IgD-negative memory B cell (primary cell): ENCODE data around the gene PAQR5. TPM values are rescaled to one million over a fixed set of nuclear protein-coding genes. Genes with fewer than 3 reads are reported as not detected.
"Not testable (repeated sequence)": the region's sequence is repeated elsewhere in the genome, so short reads cannot be mapped to it uniquely, and the experiment has no call there.

Experiments
- H3K27ac Mint-ChIP-seq, 3 donors: one replicate each; pipeline ENCODE4 v1.8.0; 2020 to 2022; ENCODE audit warnings: mild to moderate bottlenecking in 3 of 3, mixed read lengths in 3 of 3, moderate library complexity in 1 of 3
- H3K27me3 Mint-ChIP-seq: one replicate; pipeline ENCODE4 v1.8.0; 2021; ENCODE audit warnings: mixed read lengths
- H3K36me3 Mint-ChIP-seq: one replicate; pipeline ENCODE4 v1.8.0; 2020; ENCODE audit warnings: mild to moderate bottlenecking, mixed read lengths
- H3K4me1 Mint-ChIP-seq, 3 donors: one replicate each; pipeline ENCODE4 v1.8.0; 2020 to 2022; ENCODE audit warnings: mixed read lengths in 3 of 3, mild to moderate bottlenecking in 1 of 3
- H3K4me3 Mint-ChIP-seq, 4 donors: one replicate each; pipeline ENCODE4 v1.8.0; 2020 to 2022; ENCODE audit warnings: mild to moderate bottlenecking in 4 of 4, mixed read lengths in 4 of 4, moderate library complexity in 3 of 4
- H3K9me3 Mint-ChIP-seq, 3 donors: one replicate each; pipeline ENCODE4 v1.8.0; 2020 to 2021; ENCODE audit warnings: mixed read lengths in 3 of 3, mild to moderate bottlenecking in 1 of 3
- polyA plus RNA-seq: library from polyadenylated mRNA; unstranded; fragments of 300-500 nt; fragmentation: Illumina TruSeq; gene quantifications from one replicate; pipeline ENCODE4 v1.2.3, GENCODE V29; 2021

PAQR5 gene
- polyA plus RNA-seq, 1 donor from 2014 or later: not detected

- Mint-ChIP-seq H3K4me1 (no peaks in the 10 kb centered on the region), H3K27ac (no peak overlapping the region)
Observed at GRCh38 chr15:69380726-69381105, 82.0 kb downstream of the PAQR5 start.

GRCh38 chr15:69382176-69382575 lies 83.5 kb downstream of the PAQR5 start:
- not testable (repeated sequence) for H3K27ac Mint-ChIP-seq, H3K9me3 Mint-ChIP-seq, H3K4me1 Mint-ChIP-seq, H3K36me3 Mint-ChIP-seq, H3K4me3 Mint-ChIP-seq, H3K27me3 Mint-ChIP-seq

More at GRCh38 chr15:69380726-69381105, 82.0 kb downstream of the PAQR5 start:
- H3K36me3 Mint-ChIP-seq: no peaks in the 10 kb centered on the region
- no peaks in the 10 kb centered on the region for H3K9me3 Mint-ChIP-seq
- H3K27me3 Mint-ChIP-seq: peaks cover 2% of the 10 kb centered on the region
- H3K4me3 Mint-ChIP-seq: no peak overlapping the region

GRCh38 chr15:69384066-69384465 lies 85.4 kb downstream of the PAQR5 start:
- H3K27ac Mint-ChIP-seq, H3K4me1 Mint-ChIP-seq, H3K4me3 Mint-ChIP-seq, H3K9me3 Mint-ChIP-seq, H3K27me3 Mint-ChIP-seq, H3K36me3 Mint-ChIP-seq: not testable (repeated sequence)

GRCh38 chr15:69384626-69385598 lies 86.2 kb downstream of the PAQR5 start:
- H3K4me3 Mint-ChIP-seq: no peak overlapping the region
- no peak overlapping the region for H3K27ac Mint-ChIP-seq
- H3K4me1 Mint-ChIP-seq: no peaks in the 10 kb centered on the region
- H3K36me3 Mint-ChIP-seq: no peaks in the 10 kb centered on the region
- H3K27me3 Mint-ChIP-seq: no peaks in the 10 kb centered on the region
- no peaks in the 10 kb centered on the region for H3K9me3 Mint-ChIP-seq

DNA sequence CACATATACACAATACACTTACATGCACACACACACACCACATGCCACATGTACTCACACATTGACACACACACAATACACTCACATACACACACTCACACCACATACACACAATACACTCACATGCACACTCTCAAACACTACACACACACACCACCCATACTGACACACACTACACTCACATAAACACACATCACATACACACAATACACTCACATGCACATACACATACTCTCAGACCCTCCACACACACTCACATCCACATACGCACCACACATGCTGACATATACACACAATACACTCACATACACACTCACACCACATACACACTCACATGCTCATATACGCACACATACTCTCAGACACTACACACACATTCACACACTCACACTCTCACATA lies 87.1 kb downstream of the PAQR5 start:
- Mint-ChIP-seq H3K9me3 (no peaks in the 10 kb centered on the region), H3K27ac (no peak overlapping the region), H3K36me3 (no peaks in the 10 kb centered on the region), H3K4me3 (no peak overlapping the region), H3K4me1 (no peaks in the 10 kb centered on the region), H3K27me3 (no peaks in the 10 kb centered on the region)

DNA sequence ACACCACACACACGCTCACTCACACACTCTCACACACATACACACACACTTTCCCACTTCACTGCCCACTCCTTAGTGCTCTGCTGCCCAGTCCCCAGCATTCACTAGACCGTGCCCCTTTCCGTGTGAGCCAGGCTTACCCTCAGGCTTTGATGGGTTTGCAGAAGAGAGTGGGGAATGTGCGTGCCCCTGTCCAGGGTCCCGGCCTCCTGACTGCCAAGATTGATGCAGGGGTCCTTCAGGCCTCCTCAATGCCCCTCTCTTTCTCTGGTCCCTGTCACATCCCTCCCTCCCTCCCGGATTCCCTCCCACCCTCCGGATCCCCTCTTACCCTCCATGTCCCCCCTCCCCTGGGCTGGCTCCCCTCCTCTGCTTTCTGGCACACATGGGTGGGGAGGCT lies 87.6 kb downstream of the PAQR5 start:
- Mint-ChIP-seq H3K36me3 (no peaks in the 10 kb centered on the region), H3K4me3 (no peak overlapping the region), H3K27me3 (no peaks in the 10 kb centered on the region), H3K4me1 (no peaks in the 10 kb centered on the region), H3K9me3 (no peaks in the 10 kb centered on the region), H3K27ac (no peak overlapping the region)

DNA sequence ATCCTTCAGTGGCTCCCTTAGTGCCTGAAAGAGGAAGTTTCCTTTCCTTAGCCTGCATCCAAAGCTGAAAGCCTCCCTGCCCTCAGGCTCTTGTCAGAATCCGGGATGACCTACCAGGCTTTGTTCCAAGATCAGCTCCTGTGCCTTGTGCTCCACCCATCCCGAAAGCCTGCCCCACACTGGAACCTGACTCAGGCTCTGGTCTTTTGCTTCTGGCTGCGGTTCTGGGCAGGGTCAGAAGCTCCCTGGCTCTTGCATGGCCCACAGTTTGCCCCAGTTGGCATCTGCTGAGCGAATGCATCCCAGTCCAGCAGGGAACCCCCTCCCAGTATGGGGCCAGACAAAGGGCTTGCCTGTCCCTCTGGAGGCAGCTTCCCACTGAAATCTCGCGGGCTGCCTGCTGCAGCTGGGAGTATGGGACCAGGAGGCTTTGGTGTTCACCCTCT lies 89.6 kb downstream of the PAQR5 start:
- H3K9me3 Mint-ChIP-seq: no peaks in the 10 kb centered on the region
- H3K27me3 Mint-ChIP-seq: no peaks in the 10 kb centered on the region
- H3K27ac Mint-ChIP-seq: no peak overlapping the region

DNA sequence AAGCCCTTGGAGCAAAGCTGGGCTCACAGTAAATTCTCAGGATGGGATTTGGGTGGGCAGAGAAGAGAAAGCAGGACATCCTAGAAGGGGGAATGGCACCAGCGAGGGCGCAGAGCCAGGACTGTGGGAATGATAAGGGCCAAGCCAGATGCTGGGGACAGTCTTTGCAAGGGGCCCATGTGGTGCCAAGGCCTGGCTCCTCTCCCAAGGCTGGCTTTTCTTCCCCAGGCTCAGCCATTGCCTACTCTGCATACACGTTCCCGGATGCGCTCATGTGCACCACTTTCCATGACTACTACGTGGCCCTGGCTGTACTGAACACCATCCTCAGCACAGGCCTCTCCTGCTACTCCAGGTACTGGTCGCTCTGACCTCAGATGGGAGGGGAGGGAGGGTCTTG lies 90.7 kb downstream of the PAQR5 start:
- peaks cover 0 to 2% (median 2%) of the 10 kb centered on the region in 3 donors for H3K4me1 Mint-ChIP-seq
- no peaks in the 10 kb centered on the region for H3K36me3 Mint-ChIP-seq

More for the DNA sequence above, 89.6 kb downstream of the PAQR5 start:
- no peaks in the 10 kb centered on the region for H3K4me1 Mint-ChIP-seq
- H3K4me3 Mint-ChIP-seq: no peak overlapping the region
- no peaks in the 10 kb centered on the region for H3K36me3 Mint-ChIP-seq

DNA sequence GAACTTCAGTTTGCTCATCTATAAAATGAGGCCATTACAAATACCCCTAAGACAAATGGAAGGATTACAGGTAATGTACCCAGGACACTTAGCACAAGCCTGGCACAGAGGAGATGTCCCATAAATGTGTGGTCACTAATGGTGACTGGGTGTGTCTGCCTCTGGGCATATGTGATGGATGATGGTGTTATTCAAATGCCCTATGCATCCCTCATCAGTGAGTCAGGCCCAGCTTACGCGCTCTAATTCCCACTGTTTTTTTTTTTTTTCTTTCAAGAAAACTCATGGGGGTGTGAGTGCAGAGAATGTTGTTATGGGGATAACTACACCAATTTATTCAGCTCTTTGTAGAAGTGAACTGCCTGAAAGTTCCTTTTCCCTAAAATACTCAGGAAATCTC lies 91.9 kb downstream of the PAQR5 start:
- peaks cover 8% of the 10 kb centered on the region for H3K27me3 Mint-ChIP-seq
- H3K27ac Mint-ChIP-seq: no peak overlapping the region
- H3K9me3 Mint-ChIP-seq: no peaks in the 10 kb centered on the region
- H3K4me3 Mint-ChIP-seq: no peak overlapping the region
- peaks cover 2 to 6% (median 6%) of the 10 kb centered on the region in 3 donors for H3K4me1 Mint-ChIP-seq
- H3K36me3 Mint-ChIP-seq: no peaks in the 10 kb centered on the region

More for the DNA sequence above, 90.7 kb downstream of the PAQR5 start:
- no peak overlapping the region for H3K27ac Mint-ChIP-seq
- no peaks in the 10 kb centered on the region for H3K9me3 Mint-ChIP-seq
- H3K27me3 Mint-ChIP-seq: peaks cover 2% of the 10 kb centered on the region
- H3K4me3 Mint-ChIP-seq: no peak overlapping the region

DNA sequence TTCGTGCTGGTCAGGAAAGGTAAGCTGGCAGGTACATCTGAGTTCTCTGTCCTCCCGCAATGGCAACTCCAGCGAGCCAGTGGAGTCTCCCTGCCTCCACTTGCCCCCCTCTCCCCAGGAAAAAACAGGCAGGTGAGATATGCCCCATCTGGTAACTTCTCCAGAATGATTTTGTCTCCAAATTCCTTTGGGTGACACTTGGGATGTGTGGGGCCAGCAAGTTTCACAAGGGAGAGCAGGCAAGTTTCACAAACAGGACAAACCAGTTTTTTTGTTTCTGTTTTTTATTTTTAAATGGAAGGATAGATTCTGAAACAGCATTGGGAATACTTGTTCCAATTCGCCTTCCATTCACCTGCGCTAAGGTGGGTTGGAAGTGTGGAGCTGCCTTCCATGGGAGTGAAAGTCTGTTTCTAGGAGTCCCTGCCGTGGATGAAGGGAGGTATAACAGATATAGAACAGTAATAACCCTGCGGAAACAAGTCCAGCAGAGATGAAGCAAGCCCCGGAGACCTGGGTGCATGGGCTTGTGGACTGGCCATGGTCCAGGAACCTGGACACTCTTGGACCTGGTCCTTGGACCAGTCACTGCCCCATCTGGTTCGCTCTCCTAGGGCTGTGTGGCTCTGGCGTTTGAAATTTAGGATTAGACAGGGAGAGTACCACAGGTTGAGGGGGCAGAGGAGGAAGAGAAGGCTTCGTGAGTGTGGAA lies 92.5 kb downstream of the PAQR5 start:
- Mint-ChIP-seq H3K4me3 (no peak overlapping the region), H3K36me3 (no peaks in the 10 kb centered on the region)

GRCh38 chr15:69392352-69392751 lies 93.6 kb downstream of the PAQR5 start:
- Mint-ChIP-seq H3K27me3 (peaks cover 8% of the 10 kb centered on the region), H3K4me1 (peaks cover 2 to 6% (median 6%) of the 10 kb centered on the region in 3 donors), H3K9me3 (no peaks in the 10 kb centered on the region), H3K27ac (peak overlapping the region in 1 of 3 donors; percentile 24), H3K36me3 (no peaks in the 10 kb centered on the region), H3K4me3 (no peak overlapping the region)

More for the DNA sequence above, 92.5 kb downstream of the PAQR5 start:
- H3K27ac Mint-ChIP-seq: no peak overlapping the region
- H3K9me3 Mint-ChIP-seq: no peaks in the 10 kb centered on the region
- peaks cover 2 to 6% (median 6%) of the 10 kb centered on the region in 3 donors for H3K4me1 Mint-ChIP-seq
- H3K27me3 Mint-ChIP-seq: peaks cover 8% of the 10 kb centered on the region

DNA sequence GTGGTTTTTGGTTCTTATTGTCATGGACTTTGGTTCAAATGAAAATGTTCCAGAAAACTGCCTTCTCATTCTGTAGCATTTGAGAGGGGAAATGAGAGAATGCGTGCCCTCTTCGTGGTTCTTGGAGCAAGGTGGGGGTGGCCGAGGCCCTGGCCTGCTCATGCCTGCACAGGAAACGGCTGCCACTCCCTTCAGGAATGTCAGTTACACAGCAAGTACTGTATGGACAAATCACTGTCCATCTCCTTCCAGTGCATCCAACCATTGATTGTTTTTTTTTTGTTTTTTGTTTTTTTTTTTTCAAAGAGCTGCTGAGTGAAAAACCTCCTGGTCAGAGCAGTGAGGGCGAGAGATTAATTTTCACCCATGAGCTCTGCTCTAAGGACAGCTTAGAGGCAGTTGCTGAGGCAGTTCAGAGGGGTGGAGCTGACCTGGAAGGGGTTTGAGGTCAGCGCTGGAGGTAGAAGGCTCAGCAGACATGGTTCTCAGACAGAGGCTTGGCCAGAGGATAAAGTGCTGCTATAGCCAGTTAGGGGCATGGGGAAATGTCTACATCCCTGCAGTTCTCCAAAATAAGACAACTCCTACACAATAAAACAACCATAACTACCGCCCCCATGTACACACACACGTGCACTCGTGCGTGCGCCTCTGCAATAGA lies 95.2 kb downstream of the PAQR5 start:
- H3K36me3 Mint-ChIP-seq: no peaks in the 10 kb centered on the region
- no peaks in the 10 kb centered on the region for H3K9me3 Mint-ChIP-seq
- H3K27me3 Mint-ChIP-seq: peaks cover 8% of the 10 kb centered on the region
- peaks cover 2 to 6% (median 6%) of the 10 kb centered on the region in 3 donors for H3K4me1 Mint-ChIP-seq
- H3K27ac Mint-ChIP-seq: no peak overlapping the region
- H3K4me3 Mint-ChIP-seq: peak overlapping the region in 1 of 4 donors; percentile 41

- Mint-ChIP-seq H3K4me3 (no peak overlapping the region), H3K27ac (peak overlapping the region in 1 of 3 donors; percentile 25), H3K36me3 (no peaks in the 10 kb centered on the region)
Observed at GRCh38 chr15:69394556-69395282, 96.0 kb downstream of the PAQR5 start.

DNA sequence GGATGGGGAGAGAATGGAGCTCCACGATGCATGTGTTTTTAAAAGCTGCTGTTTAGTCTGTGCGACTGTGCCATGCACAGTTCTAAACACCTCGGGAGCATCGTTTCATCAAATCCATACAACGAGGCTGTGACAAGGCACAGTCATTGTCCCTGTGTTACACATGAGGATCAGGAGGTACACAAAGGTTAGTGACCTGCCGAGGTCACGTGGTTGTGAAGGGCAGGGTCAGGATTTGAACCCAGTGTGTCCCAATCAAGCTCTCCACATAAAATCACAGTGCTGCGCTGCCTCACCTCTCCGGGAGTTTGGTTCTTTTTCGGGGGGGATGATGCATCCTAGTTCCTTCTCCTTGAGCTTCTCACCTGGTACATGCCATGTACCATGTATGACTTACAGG lies 96.7 kb downstream of the PAQR5 start:
- Mint-ChIP-seq H3K9me3 (no peaks in the 10 kb centered on the region), H3K27ac (no peak overlapping the region), H3K36me3 (no peaks in the 10 kb centered on the region), H3K27me3 (peaks cover 8% of the 10 kb centered on the region), H3K4me1 (peaks cover 2 to 6% (median 6%) of the 10 kb centered on the region in 3 donors), H3K4me3 (no peak overlapping the region)

More at GRCh38 chr15:69394556-69395282, 96.0 kb downstream of the PAQR5 start:
- Mint-ChIP-seq H3K9me3 (no peaks in the 10 kb centered on the region), H3K27me3 (peaks cover 8% of the 10 kb centered on the region), H3K4me1 (peaks cover 2 to 6% (median 6%) of the 10 kb centered on the region in 3 donors)
